ENCODE results near the gene FUT9. TPM values are rescaled to one million over a fixed set of nuclear protein-coding genes. Genes with fewer than 3 reads are reported as not detected.

Gene FUT9
- total RNA-seq, 1 experiment from 2014 or later, result not detected

- Mint-ChIP-seq H3K9me3 (ENCODE audit: unreplicated experiment) (peaks cover 9% of the 10 kb centered on the region), H3K27ac (ENCODE audit: low read depth, unreplicated experiment) (no peak overlapping the region), H3K4me3 (ENCODE audit: unreplicated experiment) (no peak overlapping the region), H3K4me1 (ENCODE audit: insufficient read depth, unreplicated experiment) (no peaks in the 10 kb centered on the region), H3K36me3 (ENCODE audit: insufficient read depth, unreplicated experiment) (no peaks in the 10 kb centered on the region), H3K27me3 (ENCODE audit: insufficient read depth, unreplicated experiment) (peaks cover 12% of the 10 kb centered on the region)
- no peak for DNase-seq (ENCODE audit: unreplicated experiment)
- TF ChIP-seq, protein P1, sequence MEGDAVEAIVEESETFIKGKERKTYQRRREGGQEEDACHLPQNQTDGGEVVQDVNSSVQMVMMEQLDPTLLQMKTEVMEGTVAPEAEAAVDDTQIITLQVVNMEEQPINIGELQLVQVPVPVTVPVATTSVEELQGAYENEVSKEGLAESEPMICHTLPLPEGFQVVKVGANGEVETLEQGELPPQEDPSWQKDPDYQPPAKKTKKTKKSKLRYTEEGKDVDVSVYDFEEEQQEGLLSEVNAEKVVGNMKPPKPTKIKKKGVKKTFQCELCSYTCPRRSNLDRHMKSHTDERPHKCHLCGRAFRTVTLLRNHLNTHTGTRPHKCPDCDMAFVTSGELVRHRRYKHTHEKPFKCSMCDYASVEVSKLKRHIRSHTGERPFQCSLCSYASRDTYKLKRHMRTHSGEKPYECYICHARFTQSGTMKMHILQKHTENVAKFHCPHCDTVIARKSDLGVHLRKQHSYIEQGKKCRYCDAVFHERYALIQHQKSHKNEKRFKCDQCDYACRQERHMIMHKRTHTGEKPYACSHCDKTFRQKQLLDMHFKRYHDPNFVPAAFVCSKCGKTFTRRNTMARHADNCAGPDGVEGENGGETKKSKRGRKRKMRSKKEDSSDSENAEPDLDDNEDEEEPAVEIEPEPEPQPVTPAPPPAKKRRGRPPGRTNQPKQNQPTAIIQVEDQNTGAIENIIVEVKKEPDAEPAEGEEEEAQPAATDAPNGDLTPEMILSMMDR (IDR thresholded peaks at IDR 0.05; ENCODE audit: unreplicated experiment), result no peak
- intact Hi-C loops (cut with micrococcal nuclease), result no loop called here
- BruUV-seq (replicated peaks), result no TSS peak
- ChIA-PET CTCF (no interaction called here), POLR2A (no interaction called here)
Measured at GRCh38 chr6:96197241-96197640, 181.5 kb downstream of the FUT9 start.

GRCh38 chr6:96202571-96202970, 186.8 kb downstream of the FUT9 start:
- CTCF ChIA-PET, result no interaction called here
- DNase-seq (ENCODE audit: unreplicated experiment), result no peak
- Mint-ChIP-seq H3K36me3 (ENCODE audit: insufficient read depth, unreplicated experiment) (no peaks in the 10 kb centered on the region), H3K4me3 (ENCODE audit: unreplicated experiment) (no peak overlapping the region), H3K27me3 (ENCODE audit: insufficient read depth, unreplicated experiment) (no peaks in the 10 kb centered on the region), H3K9me3 (ENCODE audit: unreplicated experiment) (no peaks in the 10 kb centered on the region), H3K4me1 (ENCODE audit: insufficient read depth, unreplicated experiment) (no peaks in the 10 kb centered on the region), H3K27ac (ENCODE audit: low read depth, unreplicated experiment) (no peak overlapping the region)
- TF ChIP-seq, protein P1 (IDR thresholded peaks at IDR 0.05; ENCODE audit: unreplicated experiment), result no peak
- POLR2A ChIA-PET, result no interaction called here
- no TSS peak for BruUV-seq (replicated peaks)
- intact Hi-C loops (cut with micrococcal nuclease), result no loop called here

DNA sequence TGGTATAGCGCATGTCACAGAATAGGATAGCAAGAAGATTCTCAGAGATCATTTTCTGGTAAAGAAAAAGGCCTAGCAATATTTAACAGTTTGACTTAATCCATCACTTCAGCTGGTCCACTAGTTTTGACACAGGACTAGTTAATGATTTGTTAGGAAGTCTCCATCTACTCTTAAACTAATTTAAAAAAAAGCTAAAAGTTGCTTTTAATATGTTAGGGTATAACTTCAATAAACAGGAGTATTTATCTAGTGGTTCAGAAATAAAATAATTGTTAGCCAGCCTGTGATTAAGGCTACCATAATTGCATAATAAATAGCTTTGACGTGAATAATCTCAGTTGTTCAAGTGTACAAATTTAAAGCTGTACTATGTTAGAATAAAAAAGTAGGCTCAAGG, 195.6 kb downstream of the FUT9 start:
- H3K27ac Mint-ChIP-seq (ENCODE audit: low read depth, unreplicated experiment), result no peak overlapping the region
- no TSS peak for BruUV-seq (replicated peaks)
- TF ChIP-seq, protein P1 (IDR thresholded peaks at IDR 0.05; ENCODE audit: unreplicated experiment), result no peak
- POLR2A ChIA-PET, result no interaction called here
- intact Hi-C loops (cut with micrococcal nuclease), result no loop called here
- no peaks in the 10 kb centered on the region for H3K27me3 Mint-ChIP-seq (ENCODE audit: insufficient read depth, unreplicated experiment)
- CTCF ChIA-PET, result no interaction called here
- no peaks in the 10 kb centered on the region for H3K9me3 Mint-ChIP-seq (ENCODE audit: unreplicated experiment)
- no peaks in the 10 kb centered on the region for H3K4me1 Mint-ChIP-seq (ENCODE audit: insufficient read depth, unreplicated experiment)
- no peak overlapping the region for H3K4me3 Mint-ChIP-seq (ENCODE audit: unreplicated experiment)
- no peaks in the 10 kb centered on the region for H3K36me3 Mint-ChIP-seq (ENCODE audit: insufficient read depth, unreplicated experiment)
- DNase-seq (ENCODE audit: unreplicated experiment), result no peak

GRCh38 chr6:96212066-96212465, 196.3 kb downstream of the FUT9 start:
- TF ChIP-seq, protein P1 (IDR thresholded peaks at IDR 0.05; ENCODE audit: unreplicated experiment), result no peak
- BruUV-seq (replicated peaks), result no TSS peak
- intact Hi-C loops (cut with micrococcal nuclease), result no loop called here
- no peak overlapping the region for H3K4me3 Mint-ChIP-seq (ENCODE audit: unreplicated experiment)
- no peaks in the 10 kb centered on the region for H3K4me1 Mint-ChIP-seq (ENCODE audit: insufficient read depth, unreplicated experiment)
- CTCF ChIA-PET, result no interaction called here
- H3K27ac Mint-ChIP-seq (ENCODE audit: low read depth, unreplicated experiment), result no peak overlapping the region
- no peaks in the 10 kb centered on the region for H3K9me3 Mint-ChIP-seq (ENCODE audit: unreplicated experiment)
- POLR2A ChIA-PET, result no interaction called here
- no peaks in the 10 kb centered on the region for H3K27me3 Mint-ChIP-seq (ENCODE audit: insufficient read depth, unreplicated experiment)
- no peaks in the 10 kb centered on the region for H3K36me3 Mint-ChIP-seq (ENCODE audit: insufficient read depth, unreplicated experiment)
- no peak for DNase-seq (ENCODE audit: unreplicated experiment)
